LNCAP (cell line): Measurements from ENCODE around the gene HSD3B2.

Source experiments
- TF ChIP-seq, protein P1 (sequence below): fragments of 450-650 bp; IDR thresholded peaks from 2 replicates; pipeline ENCODE4 v1.5.1; 2017; ENCODE audit warnings: mild to moderate bottlenecking

The HSD3B2 gene

DNA sequence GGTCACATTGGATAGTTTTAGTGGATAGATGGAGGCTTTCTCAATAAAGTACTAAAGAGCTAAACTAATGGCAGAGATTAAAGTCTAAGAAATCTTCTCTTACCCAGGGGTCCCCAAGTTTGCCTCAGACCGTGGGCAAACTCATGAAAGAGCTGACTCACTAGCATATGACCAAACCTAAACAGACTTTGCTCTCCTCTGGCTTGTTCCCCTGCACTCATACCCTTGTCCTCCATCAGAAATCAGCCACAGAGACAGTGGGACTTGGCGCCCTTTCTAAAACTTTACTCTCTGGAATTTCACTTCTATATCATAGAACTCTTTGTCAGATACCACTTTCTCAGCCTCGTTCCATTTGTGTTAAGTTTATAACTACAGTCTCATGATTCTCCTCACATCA is 17.0 kb upstream of the HSD3B2 start:
- TF ChIP-seq, protein P1, sequence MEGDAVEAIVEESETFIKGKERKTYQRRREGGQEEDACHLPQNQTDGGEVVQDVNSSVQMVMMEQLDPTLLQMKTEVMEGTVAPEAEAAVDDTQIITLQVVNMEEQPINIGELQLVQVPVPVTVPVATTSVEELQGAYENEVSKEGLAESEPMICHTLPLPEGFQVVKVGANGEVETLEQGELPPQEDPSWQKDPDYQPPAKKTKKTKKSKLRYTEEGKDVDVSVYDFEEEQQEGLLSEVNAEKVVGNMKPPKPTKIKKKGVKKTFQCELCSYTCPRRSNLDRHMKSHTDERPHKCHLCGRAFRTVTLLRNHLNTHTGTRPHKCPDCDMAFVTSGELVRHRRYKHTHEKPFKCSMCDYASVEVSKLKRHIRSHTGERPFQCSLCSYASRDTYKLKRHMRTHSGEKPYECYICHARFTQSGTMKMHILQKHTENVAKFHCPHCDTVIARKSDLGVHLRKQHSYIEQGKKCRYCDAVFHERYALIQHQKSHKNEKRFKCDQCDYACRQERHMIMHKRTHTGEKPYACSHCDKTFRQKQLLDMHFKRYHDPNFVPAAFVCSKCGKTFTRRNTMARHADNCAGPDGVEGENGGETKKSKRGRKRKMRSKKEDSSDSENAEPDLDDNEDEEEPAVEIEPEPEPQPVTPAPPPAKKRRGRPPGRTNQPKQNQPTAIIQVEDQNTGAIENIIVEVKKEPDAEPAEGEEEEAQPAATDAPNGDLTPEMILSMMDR: no peak

DNA sequence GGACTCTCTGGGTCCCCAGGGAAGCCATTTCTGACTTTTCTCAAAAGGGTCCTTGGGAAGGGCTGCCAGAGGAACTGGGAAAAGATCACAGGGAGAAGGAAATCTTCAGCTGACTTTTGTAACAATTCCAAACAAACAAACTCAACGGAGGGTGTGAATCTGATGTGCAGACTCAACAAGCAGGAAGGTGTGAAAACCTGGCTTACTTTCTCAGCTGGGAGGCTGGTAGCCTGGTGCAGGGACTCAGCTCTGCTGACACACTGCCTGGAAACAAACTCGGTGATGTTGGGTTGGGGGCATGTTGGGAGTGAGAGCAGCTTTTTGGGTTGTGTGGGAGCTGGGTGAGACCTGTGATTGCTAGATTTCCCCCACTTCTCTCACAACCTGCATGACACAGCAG is 10.2 kb upstream of the HSD3B2 start:
- TF ChIP-seq, protein P1: no peak

DNA sequence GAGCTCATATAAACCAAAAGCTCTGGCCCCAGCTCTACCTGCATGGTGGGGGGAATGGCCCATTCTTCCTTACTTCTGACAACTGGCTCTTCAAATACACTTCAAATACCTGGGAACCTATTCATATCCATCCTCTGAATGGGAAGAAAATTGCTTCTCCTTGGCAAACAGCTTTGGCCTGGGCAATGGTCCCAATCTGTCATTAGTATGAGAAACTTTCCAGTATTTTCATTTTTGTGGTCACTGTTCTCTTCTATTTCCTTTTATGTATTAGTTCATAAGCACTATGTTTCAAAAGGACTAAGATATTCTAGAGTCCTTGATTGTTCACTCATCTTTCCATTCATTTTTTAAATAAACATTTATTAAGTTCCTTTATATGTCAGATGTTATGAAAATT is 5.2 kb upstream of the HSD3B2 start:
- TF ChIP-seq, protein P1: no peak

DNA sequence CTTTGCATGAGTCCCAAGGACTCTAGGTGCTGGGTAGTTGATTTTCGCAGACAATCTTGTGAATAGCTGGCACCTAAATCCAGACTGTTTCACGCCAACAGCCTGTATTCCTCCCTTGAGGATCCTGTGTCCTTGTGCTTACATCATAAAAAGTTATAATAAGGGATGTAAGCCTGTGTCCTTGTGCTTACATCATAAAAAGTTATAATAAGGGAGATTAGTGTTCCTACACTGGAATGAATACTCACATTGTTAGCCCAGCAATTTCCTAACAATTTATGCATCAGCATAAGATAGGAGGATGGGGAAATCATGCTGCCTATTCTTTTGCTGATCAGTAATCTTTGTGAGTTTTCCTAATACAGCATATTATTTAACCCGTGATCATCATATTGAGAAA is 4.0 kb upstream of the HSD3B2 start:
- TF ChIP-seq, protein P1: no peak

DNA sequence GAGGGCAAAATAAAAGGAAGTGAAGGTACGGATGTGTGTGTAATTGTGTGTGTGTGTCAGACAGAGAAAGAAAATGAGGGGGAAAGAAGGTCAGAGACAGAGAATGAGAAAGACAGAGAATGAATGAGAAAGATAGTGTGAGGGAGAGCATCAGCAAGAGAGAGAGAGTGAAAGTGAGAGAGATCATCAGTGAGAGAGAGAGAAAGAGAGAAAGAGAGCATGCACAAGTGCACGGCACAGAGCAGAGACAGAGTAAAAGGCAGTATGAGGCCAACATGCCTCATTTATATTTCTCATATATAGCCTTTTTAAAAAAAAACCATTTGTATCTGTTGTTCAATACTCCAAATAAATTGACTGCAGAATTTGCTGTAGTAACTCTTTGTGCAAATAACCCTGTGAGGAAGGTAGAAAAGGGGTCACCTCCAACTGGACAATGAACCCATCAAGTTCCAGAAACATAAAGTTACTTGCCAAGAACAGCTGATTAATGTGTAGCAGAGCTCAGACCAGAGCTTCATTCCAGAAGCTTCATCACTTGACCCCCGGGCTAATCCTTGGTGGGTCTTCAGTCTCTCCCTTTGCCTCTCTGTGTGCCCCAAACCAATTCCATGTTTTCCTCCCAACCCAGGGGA is 1.2 kb downstream of the HSD3B2 start:
- TF ChIP-seq, protein P1: no peak

DNA sequence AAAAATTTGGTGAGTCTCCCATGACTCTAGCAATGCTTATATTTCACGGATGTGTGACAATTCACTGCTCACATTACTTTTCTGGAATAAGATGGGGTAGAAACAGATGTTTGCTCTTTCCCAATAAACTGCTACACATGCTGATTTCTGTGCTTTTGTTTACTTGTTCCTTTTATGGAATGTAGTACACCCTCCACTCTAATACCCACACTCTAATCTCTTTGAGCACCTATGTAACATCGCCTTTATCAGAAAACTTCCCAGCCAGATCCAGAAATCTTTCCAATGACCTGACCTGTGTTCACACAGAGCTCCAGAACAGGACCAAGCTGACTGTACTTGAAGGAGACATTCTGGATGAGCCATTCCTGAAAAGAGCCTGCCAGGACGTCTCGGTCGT is 4.2 kb downstream of the HSD3B2 start:
- TF ChIP-seq, protein P1: no peak

DNA sequence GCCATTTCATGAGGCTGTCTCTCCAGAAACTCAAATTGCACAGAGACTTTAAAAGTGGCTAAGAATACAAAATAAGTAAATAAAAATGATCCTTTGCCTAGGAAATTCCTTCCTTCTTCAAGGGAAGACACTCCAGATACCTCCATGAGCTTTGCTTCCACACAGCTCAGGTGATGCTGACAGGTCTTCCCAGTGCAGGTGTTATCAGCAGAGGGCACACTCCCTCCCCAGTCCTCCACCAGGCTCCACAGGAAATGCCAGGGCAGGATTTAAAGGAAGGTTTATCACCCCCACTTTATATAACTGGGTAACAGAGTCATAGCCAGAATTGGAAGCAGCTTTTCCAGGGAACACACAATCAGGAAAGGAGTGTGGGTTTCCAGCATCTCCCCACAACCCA is 5.7 kb downstream of the HSD3B2 start:
- TF ChIP-seq, protein P1: no peak

DNA sequence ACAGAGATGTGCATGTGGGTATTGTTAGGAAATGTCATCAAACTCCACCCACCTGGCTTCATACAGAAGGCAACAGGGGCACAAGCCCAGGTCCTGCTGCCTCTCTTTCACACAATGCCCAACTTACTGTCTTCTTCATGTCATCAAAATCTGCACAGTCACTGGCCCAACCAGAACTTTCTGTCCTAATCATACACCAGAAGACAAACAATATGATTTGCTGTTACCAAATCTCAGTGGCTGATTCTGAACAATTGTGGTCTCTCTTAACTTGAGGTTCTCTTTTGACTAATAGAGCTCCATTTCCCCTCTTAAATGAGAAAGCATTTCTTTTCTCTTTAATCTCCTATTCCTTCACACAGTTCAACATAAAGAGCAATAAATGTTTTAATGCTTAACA is 7.7 kb downstream of the HSD3B2 start:
- TF ChIP-seq, protein P1: no peak
